Liver (tissue), 9 donors: ENCODE data around the gene PSORS1C1. TPM values are rescaled to one million over a fixed set of nuclear protein-coding genes. Genes with fewer than 3 reads are reported as not detected.

ENCODE experiments used
- DNase-seq: peaks from one replicate; pipeline ENCODE4 v3.0.0-alpha.2; 2017; ENCODE audit warnings: low spot score
- H3K27ac ChIP-seq, 2 donors: one replicate each; pipeline ENCODE4 v1.7.0; 2013; ENCODE audit warnings: inconsistent platforms in 2 of 2, low read length in 2 of 2, control low read depth in 1 of 2, low read depth in 1 of 2, mild to moderate bottlenecking in 1 of 2
- H3K27me3 ChIP-seq, 4 donors: one replicate each; pipeline versions ENCODE4 v1.6.1 to v1.7.0; 2013; ENCODE audit warnings: low read length in 3 of 4, inconsistent platforms in 1 of 4, mild to moderate bottlenecking in 1 of 4, moderate library complexity in 1 of 4; ENCODE audit not compliant: control insufficient read depth in 4 of 4, insufficient read depth in 4 of 4
- H3K36me3 ChIP-seq, 4 donors: one replicate each; pipeline versions ENCODE4 v1.6.1 to v1.7.0; 2013; ENCODE audit warnings: low read length in 3 of 4, mild to moderate bottlenecking in 3 of 4, low read depth in 1 of 4, moderate library complexity in 1 of 4; ENCODE audit not compliant: control insufficient read depth in 4 of 4, insufficient read depth in 3 of 4
- H3K4me1 ChIP-seq, 4 donors: one replicate each; pipeline versions ENCODE4 v1.6.1 to v1.7.0; 2013; ENCODE audit warnings: low read length in 3 of 4, mild to moderate bottlenecking in 3 of 4, moderate library complexity in 1 of 4; ENCODE audit not compliant: control insufficient read depth in 4 of 4, insufficient read depth in 4 of 4
- H3K4me3 ChIP-seq, 3 donors: one replicate each; pipeline versions ENCODE4 v1.6.1 to v1.7.0; 2013; ENCODE audit warnings: low read length in 3 of 3, control low read depth in 1 of 3, low read depth in 1 of 3, mild to moderate bottlenecking in 1 of 3
- H3K9ac ChIP-seq, 2 donors: one replicate each; pipeline ENCODE4 v1.7.0; 2013; ENCODE audit warnings: low read length in 2 of 2, mild to moderate bottlenecking in 2 of 2, moderate library complexity in 2 of 2, control low read depth in 1 of 2, low read depth in 1 of 2
- H3K9me3 ChIP-seq, 4 donors: one replicate each; pipeline versions ENCODE4 v1.6.1 to v1.7.0; 2013; ENCODE audit warnings: low read length in 3 of 4; ENCODE audit not compliant: control insufficient read depth in 4 of 4
- ATF3 ChIP-seq: IDR thresholded peaks from 2 replicates; pipeline ENCODE4 v1.6.1; 2016; ENCODE audit warnings: antibody characterized with exemption
- CTCF ChIP-seq: fragments of 150-350 bp; IDR thresholded peaks from 2 replicates; pipeline ENCODE4 v1.5.1; 2017; ENCODE audit warnings: improper control_type of control experiment, low read depth, low read length; ENCODE audit not compliant: missing input control
- EGR1 ChIP-seq, 2 donors: IDR thresholded peaks; 2 replicates each; pipeline ENCODE4 v1.6.1; 2016 to 2018; ENCODE audit warnings: antibody characterized with exemption in 2 of 2, low read depth in 2 of 2
- FOXA1 ChIP-seq: IDR thresholded peaks from 2 replicates; pipeline ENCODE4 v1.6.1; 2016; ENCODE audit warnings: antibody characterized with exemption
- FOXA2 ChIP-seq: IDR thresholded peaks from 2 replicates; pipeline ENCODE4 v1.6.1; 2016; ENCODE audit warnings: antibody characterized with exemption
- GABPA ChIP-seq, 2 donors: IDR thresholded peaks in 1 of 2; conservative IDR thresholded peaks in 1 of 2; 2 replicates each; pipeline ENCODE4 v1.6.1; 2016; ENCODE audit warnings: antibody characterized with exemption in 2 of 2, mild to moderate bottlenecking in 1 of 2, moderate library complexity in 1 of 2
- HNF4G ChIP-seq: IDR thresholded peaks from 2 replicates; pipeline ENCODE4 v1.6.1; 2016; ENCODE audit warnings: antibody characterized with exemption
- JUND ChIP-seq, 2 donors: IDR thresholded peaks; 2 replicates each; pipeline ENCODE4 v1.6.1; 2016; ENCODE audit warnings: antibody characterized with exemption in 2 of 2
- MAX ChIP-seq: IDR thresholded peaks from 2 replicates; pipeline ENCODE4 v1.6.1; 2016; ENCODE audit warnings: antibody characterized with exemption
- NR2F2 ChIP-seq: IDR thresholded peaks from 2 replicates; pipeline ENCODE4 v1.6.1; 2016; ENCODE audit warnings: antibody characterized with exemption
- RAD21 ChIP-seq, 2 donors: IDR thresholded peaks; 2 replicates each; pipeline ENCODE4 v1.6.1; 2016; ENCODE audit warnings: antibody characterized with exemption in 2 of 2, mild to moderate bottlenecking in 2 of 2
- REST ChIP-seq: IDR thresholded peaks from 2 replicates; pipeline ENCODE4 v1.6.1; 2016; ENCODE audit warnings: antibody characterized with exemption, mild to moderate bottlenecking
- RXRA ChIP-seq, 2 donors: IDR thresholded peaks; 2 replicates each; pipeline ENCODE4 v1.6.1; 2017 to 2018; ENCODE audit warnings: antibody characterized with exemption in 2 of 2, mild to moderate bottlenecking in 1 of 2
- SP1 ChIP-seq: IDR thresholded peaks from 2 replicates; pipeline ENCODE4 v1.6.1; 2018; ENCODE audit warnings: antibody characterized with exemption, mild to moderate bottlenecking
- TAF1 ChIP-seq: conservative IDR thresholded peaks from 2 replicates; pipeline ENCODE4 v1.6.1; 2016; ENCODE audit warnings: antibody characterized with exemption, mild to moderate bottlenecking
- YY1 ChIP-seq: IDR thresholded peaks from 2 replicates; pipeline ENCODE4 v1.6.1; 2016; ENCODE audit warnings: antibody characterized with exemption, mild to moderate bottlenecking
- WGBS: extraction: QIAGEN DNeasy Blood & Tissue Kit; methylation state at CpG from one replicate; pipeline ENCODE4 v1.1.7; 2013; 5-methylcytosine and 5-hydroxymethylcytosine counted together
- polyA plus RNA-seq, 2 donors: library from polyadenylated mRNA; stranded (reverse) in 1 of 2; unstranded in 1 of 2; fragments of 200-250 nt in 1 of 2; fragments of >200 nt in 1 of 2; fragmentation: Nextera tagmentation in 1 of 2; extraction: Ambion mirVana in 1 of 2; gene quantifications; one replicate each; pipeline versions ENCODE4 v1.2.1 to v1.2.3, GENCODE V29; 2013 to 2015
- total RNA-seq, 2 donors: library from RNA; depleted of rRNA; stranded (reverse); fragments of >200 nt; gene quantifications; one replicate each; pipeline ENCODE4 v1.2.3, GENCODE V29; 2014
- donor health status: healthy.
- donor health status: healthy.
- donor health status: healthy.
- donor health status: healthy.
- donor health status: healthy.

PSORS1C1 gene
- total and polyA plus RNA-seq, 4 donors = under 0.01 to 0.08 TPM; not detected in 2

- H3K27me3 ChIP-seq = no peaks in the 10 kb centered on the region
- H3K4me1 ChIP-seq = no peaks in the 10 kb centered on the region
- H3K27ac ChIP-seq = no peak overlapping the region
- no peak overlapping the region for H3K9ac ChIP-seq
- 63% methylated on average over 8 of the region's 8 CpGs for WGBS
- no peak for DNase-seq
- no peaks in the 10 kb centered on the region for H3K9me3 ChIP-seq
- TF ChIP-seq ATF3 (no peak), SP1 (no peak), CTCF (no peak), HNF4G (no peak)
- no peak overlapping the region for H3K4me3 ChIP-seq
- H3K36me3 ChIP-seq = no peaks in the 10 kb centered on the region
These were observed 10.6 kb downstream of the PSORS1C1 start for GRCh38 chr6:31125162-31125561.

- TF ChIP-seq CTCF = no peak
- TF ChIP-seq NR2F2 = no peak
- no peak for TF ChIP-seq ATF3
- no peak for TF ChIP-seq RXRA (IDR thresholded peaks at IDR 0.05)
- TF ChIP-seq MAX = no peak
- no peak for TF ChIP-seq HNF4G
- no peak for TF ChIP-seq FOXA2
- no peak for TF ChIP-seq TAF1
- TF ChIP-seq GABPA (IDR thresholded peaks at IDR 0.05 in 1 of 2, conservative IDR thresholded peaks at IDR 0.05 in 1 of 2) = no peak
- no peak for TF ChIP-seq EGR1 (IDR thresholded peaks at IDR 0.05; ENCODE audit: low read depth in 2 of 2)
- TF ChIP-seq SP1 = no peak
- TF ChIP-seq RAD21 (IDR thresholded peaks at IDR 0.05) = no peak
- TF ChIP-seq YY1 = no peak
- TF ChIP-seq FOXA1 = no peak
- no peak for TF ChIP-seq JUND (IDR thresholded peaks at IDR 0.05)
- no peak for TF ChIP-seq REST
- H3K27me3 ChIP-seq = no peaks in the 10 kb centered on the region
- H3K36me3 ChIP-seq = no peaks in the 10 kb centered on the region
- no peak for DNase-seq
- no peak overlapping the region for H3K9ac ChIP-seq
- 74% methylated on average over 12 of the region's 12 CpGs for WGBS
- H3K4me3 ChIP-seq = no peak overlapping the region
- no peaks in the 10 kb centered on the region for H3K9me3 ChIP-seq
- no peak overlapping the region for H3K27ac ChIP-seq
- H3K4me1 ChIP-seq = no peaks in the 10 kb centered on the region
These were observed 11.2 kb downstream of the PSORS1C1 start for GRCh38 chr6:31125586-31126363.
